ENCODE data around the gene RPGRIP1L. TPM values are rescaled to one million over a fixed set of nuclear protein-coding genes. Genes with fewer than 3 reads are reported as not detected.

The RPGRIP1L gene
- total RNA-seq, 3 donors from 2014 or later, result 2.1 to 5.3 (median 3.8) TPM

- H3K4me3 ChIP-seq, result no peak overlapping the region
- DNase-seq, result no peak
- ATAC-seq, result no peak
- no peaks in the 10 kb centered on the region for H3K9me3 ChIP-seq
- H3K4me1 ChIP-seq (ENCODE audit: low read depth), result peaks cover 25% of the 10 kb centered on the region
- intact Hi-C loops (cut with DNase I, micrococcal nuclease), result no loop called here
- TF ChIP-seq CTCF (IDR thresholded peaks at IDR 0.05), result no peak
- no peaks in the 10 kb centered on the region for H3K36me3 ChIP-seq (ENCODE audit: low read depth)
These were observed 32.6 kb upstream of the RPGRIP1L start for GRCh38 chr16:53736297-53736696.

- TF ChIP-seq CTCF (IDR thresholded peaks at IDR 0.05), result no peak
- H3K36me3 ChIP-seq (ENCODE audit: low read depth), result no peaks in the 10 kb centered on the region
- H3K4me1 ChIP-seq (ENCODE audit: low read depth), result peaks cover 20% of the 10 kb centered on the region
- ATAC-seq (no peak), DNase-seq (no peak)
- no peak overlapping the region for H3K4me3 ChIP-seq
- intact Hi-C loops (cut with DNase I, micrococcal nuclease), result no loop called here
- no peaks in the 10 kb centered on the region for H3K9me3 ChIP-seq
These were observed 31.2 kb upstream of the RPGRIP1L start for GRCh38 chr16:53734908-53735307.

- Histone ChIP-seq H3K36me3 (ENCODE audit: low read depth) (no peaks in the 10 kb centered on the region), H3K4me3 (no peak overlapping the region), H3K9me3 (no peaks in the 10 kb centered on the region), H3K4me1 (ENCODE audit: low read depth) (peaks cover 16% of the 10 kb centered on the region)
- DNase-seq (peak in 1 of 3 donors; percentile 58), ATAC-seq (peak; percentile 95)
- intact Hi-C loops (cut with DNase I, micrococcal nuclease), result no loop called here
- TF ChIP-seq CTCF (IDR thresholded peaks at IDR 0.05), result no peak
These were observed 28.8 kb upstream of the RPGRIP1L start for GRCh38 chr16:53732296-53732929.

- peaks cover 16% of the 10 kb centered on the region for H3K4me1 ChIP-seq (ENCODE audit: low read depth)
These were observed 27.0 kb upstream of the RPGRIP1L start for GRCh38 chr16:53730693-53731092.

GRCh38 chr16:53726625-53727024 is 23.0 kb upstream of the RPGRIP1L start:
- no peaks in the 10 kb centered on the region for H3K9me3 ChIP-seq
- ATAC-seq (peak; percentile 50), DNase-seq (no peak)
- H3K36me3 ChIP-seq (ENCODE audit: low read depth), result no peaks in the 10 kb centered on the region
- intact Hi-C loops (cut with DNase I, micrococcal nuclease), result no loop called here
- TF ChIP-seq CTCF (IDR thresholded peaks at IDR 0.05), result no peak
- H3K4me1 ChIP-seq (ENCODE audit: low read depth), result peaks cover 3% of the 10 kb centered on the region
- H3K4me3 ChIP-seq, result no peak overlapping the region

More at GRCh38 chr16:53730693-53731092, 27.0 kb upstream of the RPGRIP1L start:
- no peaks in the 10 kb centered on the region for H3K36me3 ChIP-seq (ENCODE audit: low read depth)
- DNase-seq (no peak), ATAC-seq (no peak)
- no peak for TF ChIP-seq CTCF (IDR thresholded peaks at IDR 0.05)
- H3K9me3 ChIP-seq, result no peaks in the 10 kb centered on the region
- intact Hi-C loops (cut with DNase I, micrococcal nuclease), result no loop called here
- no peak overlapping the region for H3K4me3 ChIP-seq

- ATAC-seq, result no peak
- Histone ChIP-seq H3K36me3 (ENCODE audit: low read depth) (no peaks in the 10 kb centered on the region), H3K9me3 (no peaks in the 10 kb centered on the region), H3K4me3 (no peak overlapping the region), H3K4me1 (ENCODE audit: low read depth) (no peaks in the 10 kb centered on the region)
- TF ChIP-seq CTCF (IDR thresholded peaks at IDR 0.05), result no peak
- no peak for DNase-seq
- intact Hi-C loops (cut with DNase I, micrococcal nuclease), result no loop called here
These were observed 17.4 kb upstream of the RPGRIP1L start for GRCh38 chr16:53721017-53721416.
